ENCODE measurements around the gene GRID1.

GRCh38 chr10:86254081-86254480 lies 112.5 kb downstream of the GRID1 start:
- TF ChIP-seq CTCF (IDR thresholded peaks at IDR 0.05; ENCODE audit: low read length) (no peak), EZH2 (optimal IDR thresholded peaks at IDR 0.05; ENCODE audit: low read depth, low read length) (no peak)
